Activated T-helper 2 cell treated with anti-CD3 and anti-CD28 coated beads, Interferon-gamma antibody, Interleukin-2, Interleukin-4, amounts not matched to agents 10 μg/mL and 5 μg/mL and 100 μg/mL, durations not matched to agents 14 hours and 24 hours and 36 hours (primary cell): Measurements from ENCODE around the gene TBC1D22B. TPM values are rescaled to one million over a fixed set of nuclear protein-coding genes. Genes with fewer than 3 reads are reported as not detected.
A peak's percentile ranks its signal among the peaks of the same experiment; 100 is the strongest.
"Not testable (repeated sequence)": the region's sequence is repeated elsewhere in the genome, so short reads cannot be mapped to it uniquely, and the experiment has no call there.

Source experiments
- DNase-seq: peaks from one replicate; pipeline ENCODE4 v3.0.0; 2021; ENCODE audit warnings: low spot score
- H3K27ac Mint-ChIP-seq: one replicate; pipeline ENCODE4 v1.8.0; 2021; ENCODE audit warnings: mixed read lengths
- H3K27me3 Mint-ChIP-seq: one replicate; pipeline ENCODE4 v1.8.0; 2021; ENCODE audit warnings: low read depth, mixed read lengths
- H3K36me3 Mint-ChIP-seq: one replicate; pipeline ENCODE4 v1.8.0; 2021; ENCODE audit warnings: low read depth, mixed read lengths
- H3K4me1 Mint-ChIP-seq: one replicate; pipeline ENCODE4 v1.8.0; 2021; ENCODE audit warnings: low read depth, mixed read lengths
- H3K4me3 Mint-ChIP-seq: one replicate; pipeline ENCODE4 v1.8.0; 2021; ENCODE audit warnings: low read depth, mild to moderate bottlenecking, moderate library complexity, mixed read lengths
- H3K9me3 Mint-ChIP-seq: one replicate; pipeline ENCODE4 v1.8.0; 2021; ENCODE audit warnings: mixed read lengths
- intact Hi-C: fragments of 100-400 bp; cut with micrococcal nuclease; formaldehyde crosslinking; loops from one replicate; pipeline ENCODE4 v1.15.1; 2023
- total RNA-seq: library from RNA; stranded (reverse); gene quantifications from 2 replicates; pipeline ENCODE4 v1.2.3, GENCODE V29; 2022

TBC1D22B gene
- total RNA-seq, 1 donor from 2014 or later, result 13.8 TPM

- H3K9me3 Mint-ChIP-seq, result no peaks in the 10 kb centered on the region
- DNase-seq, result no peak
- H3K4me1 Mint-ChIP-seq, result peaks cover 35% of the 10 kb centered on the region
- H3K27me3 Mint-ChIP-seq, result no peaks in the 10 kb centered on the region
- H3K4me3 Mint-ChIP-seq, result no peak overlapping the region
- peaks cover 61% of the 10 kb centered on the region for H3K36me3 Mint-ChIP-seq
- intact Hi-C loops, result no loop called here
- no peak overlapping the region for H3K27ac Mint-ChIP-seq
These were observed 24.8 kb downstream of the TBC1D22B start for GRCh38 chr6:37282371-37282770.

GRCh38 chr6:37283268-37283667, 25.7 kb downstream of the TBC1D22B start:
- H3K4me1 Mint-ChIP-seq, result peaks cover 37% of the 10 kb centered on the region
- no peaks in the 10 kb centered on the region for H3K9me3 Mint-ChIP-seq
- no peak overlapping the region for H3K4me3 Mint-ChIP-seq
- H3K36me3 Mint-ChIP-seq, result peaks cover 69% of the 10 kb centered on the region
- DNase-seq, result no peak
- intact Hi-C loops, result no loop called here
- H3K27me3 Mint-ChIP-seq, result no peaks in the 10 kb centered on the region
- H3K27ac Mint-ChIP-seq, result no peak overlapping the region

- Mint-ChIP-seq H3K4me1 (peaks cover 38% of the 10 kb centered on the region), H3K9me3 (no peaks in the 10 kb centered on the region), H3K36me3 (peaks cover 70% of the 10 kb centered on the region), H3K27ac (no peak overlapping the region), H3K4me3 (no peak overlapping the region), H3K27me3 (no peaks in the 10 kb centered on the region)
- no peak for DNase-seq
- intact Hi-C loops, result no loop called here
These were observed 26.1 kb downstream of the TBC1D22B start for GRCh38 chr6:37283671-37284151.

- Mint-ChIP-seq H3K36me3 (peaks cover 69% of the 10 kb centered on the region), H3K27me3 (no peaks in the 10 kb centered on the region), H3K27ac (no peak overlapping the region), H3K9me3 (no peaks in the 10 kb centered on the region), H3K4me3 (no peak overlapping the region), H3K4me1 (peaks cover 45% of the 10 kb centered on the region)
- intact Hi-C loops, result no loop called here
- DNase-seq, result no peak
These were observed 27.2 kb downstream of the TBC1D22B start for GRCh38 chr6:37284781-37285180.

- no peak for DNase-seq
- H3K27ac Mint-ChIP-seq, result peak overlapping the region; percentile 28
- H3K27me3 Mint-ChIP-seq, result no peaks in the 10 kb centered on the region
- H3K4me1 Mint-ChIP-seq, result peaks cover 51% of the 10 kb centered on the region
- H3K9me3 Mint-ChIP-seq, result no peaks in the 10 kb centered on the region
- no peak overlapping the region for H3K4me3 Mint-ChIP-seq
- H3K36me3 Mint-ChIP-seq, result peaks cover 72% of the 10 kb centered on the region
- intact Hi-C loops, result no loop called here
These were observed 28.3 kb downstream of the TBC1D22B start for GRCh38 chr6:37285861-37286311.

DNA sequence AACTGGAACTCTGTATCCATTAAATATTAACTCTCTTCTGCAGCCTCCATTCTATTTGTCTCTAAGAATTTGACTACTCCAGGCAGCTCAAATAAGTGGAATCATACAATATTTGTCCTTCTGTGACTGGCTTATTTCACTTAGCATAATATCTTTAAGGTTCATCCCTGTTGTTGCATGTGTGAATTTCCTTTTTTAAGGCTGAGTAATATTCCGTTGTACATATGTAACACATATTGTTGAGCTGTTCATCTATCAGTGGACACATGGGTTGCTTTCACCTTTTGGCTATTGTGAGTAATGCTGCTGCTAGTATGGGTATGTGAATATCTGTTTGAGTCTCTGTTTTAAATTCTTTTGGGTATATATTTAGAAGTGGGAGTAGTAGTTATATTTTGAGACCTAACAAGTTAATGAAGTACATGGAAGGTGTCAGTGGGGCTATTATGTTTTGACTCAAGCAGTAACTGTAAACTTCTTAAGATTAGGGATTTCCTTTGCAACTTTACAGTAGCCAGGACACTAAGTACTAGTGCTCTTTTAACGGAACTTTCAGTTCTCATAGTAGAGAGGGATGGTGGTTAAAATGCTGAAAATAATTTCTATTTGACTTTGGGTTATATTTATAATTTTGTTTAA, 30.1 kb downstream of the TBC1D22B start:
- intact Hi-C loops, result no loop called here
- Mint-ChIP-seq H3K9me3 (no peaks in the 10 kb centered on the region), H3K27me3 (no peaks in the 10 kb centered on the region), H3K4me1 (peaks cover 50% of the 10 kb centered on the region), H3K36me3 (peaks cover 81% of the 10 kb centered on the region), H3K27ac (no peak overlapping the region), H3K4me3 (no peak overlapping the region)
- DNase-seq, result no peak

GRCh38 chr6:37288247-37288646, 30.7 kb downstream of the TBC1D22B start:
- Mint-ChIP-seq H3K4me1 (peaks cover 49% of the 10 kb centered on the region), H3K36me3 (peaks cover 78% of the 10 kb centered on the region)

DNA sequence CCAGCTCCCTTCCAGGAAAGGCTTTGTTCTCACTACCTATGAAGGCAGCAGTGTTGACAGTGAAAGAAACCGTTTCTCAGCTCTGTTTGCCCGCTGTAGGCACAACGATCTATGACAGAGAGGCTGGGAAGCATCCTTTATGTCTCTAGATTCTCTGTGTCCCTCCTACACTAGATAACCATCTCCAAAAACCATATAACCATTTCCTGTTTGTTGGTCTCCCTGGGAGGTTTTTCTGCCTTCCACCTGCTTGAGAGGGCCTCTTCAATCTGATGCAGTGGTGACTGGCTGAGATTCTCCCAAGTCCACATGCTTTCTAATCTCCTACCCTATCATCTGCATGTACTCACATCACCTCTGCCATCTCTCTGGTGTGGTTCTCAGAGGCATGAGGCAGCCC, 32.4 kb downstream of the TBC1D22B start:
- Mint-ChIP-seq H3K36me3 (peaks cover 73% of the 10 kb centered on the region), H3K4me1 (peaks cover 51% of the 10 kb centered on the region), H3K27me3 (no peaks in the 10 kb centered on the region), H3K4me3 (peak overlapping the region; percentile 35), H3K9me3 (no peaks in the 10 kb centered on the region), H3K27ac (peak overlapping the region; percentile 78)
- intact Hi-C loops, result loop anchor here (1.0 to 5.0 kb wide), 3 partner anchors 17 to 48 kb away; no protein-coding TSS in a partner anchor
- DNase-seq, result peak; percentile 64

More at GRCh38 chr6:37288247-37288646, 30.7 kb downstream of the TBC1D22B start:
- H3K27ac Mint-ChIP-seq, result no peak overlapping the region
- H3K27me3 Mint-ChIP-seq, result no peaks in the 10 kb centered on the region
- no peaks in the 10 kb centered on the region for H3K9me3 Mint-ChIP-seq
- intact Hi-C loops, result no loop called here
- H3K4me3 Mint-ChIP-seq, result no peak overlapping the region
- no peak for DNase-seq

GRCh38 chr6:37293426-37293825, 35.9 kb downstream of the TBC1D22B start:
- peaks cover 75% of the 10 kb centered on the region for H3K36me3 Mint-ChIP-seq
- no peak overlapping the region for H3K4me3 Mint-ChIP-seq
- no peak for DNase-seq
- no peaks in the 10 kb centered on the region for H3K27me3 Mint-ChIP-seq
- intact Hi-C loops, result loop anchor here (5.0 kb wide), 1 partner anchor 51 kb away; no protein-coding TSS in a partner anchor
- H3K27ac Mint-ChIP-seq, result no peak overlapping the region
- peaks cover 38% of the 10 kb centered on the region for H3K4me1 Mint-ChIP-seq
- no peaks in the 10 kb centered on the region for H3K9me3 Mint-ChIP-seq

- H3K27ac Mint-ChIP-seq, intact Hi-C loops, H3K9me3 Mint-ChIP-seq, H3K4me1 Mint-ChIP-seq, H3K4me3 Mint-ChIP-seq, H3K27me3 Mint-ChIP-seq, DNase-seq: not testable (repeated sequence)
- peaks cover 66% of the 10 kb centered on the region for H3K36me3 Mint-ChIP-seq
These were observed 40.1 kb downstream of the TBC1D22B start for GRCh38 chr6:37297637-37298036.

GRCh38 chr6:37298958-37299357, 41.4 kb downstream of the TBC1D22B start:
- no peaks in the 10 kb centered on the region for H3K27me3 Mint-ChIP-seq

GRCh38 chr6:37299990-37300389, 42.4 kb downstream of the TBC1D22B start:
- no peak overlapping the region for H3K27ac Mint-ChIP-seq
- H3K9me3 Mint-ChIP-seq, result no peaks in the 10 kb centered on the region
- peaks cover 75% of the 10 kb centered on the region for H3K36me3 Mint-ChIP-seq
- peaks cover 2% of the 10 kb centered on the region for H3K4me1 Mint-ChIP-seq
- H3K27me3 Mint-ChIP-seq, result no peaks in the 10 kb centered on the region
- no peak for DNase-seq
- no peak overlapping the region for H3K4me3 Mint-ChIP-seq
- intact Hi-C loops, result no loop called here

More at GRCh38 chr6:37298958-37299357, 41.4 kb downstream of the TBC1D22B start:
- H3K4me1 Mint-ChIP-seq, result peaks cover 2% of the 10 kb centered on the region
- intact Hi-C loops, result no loop called here
- peaks cover 69% of the 10 kb centered on the region for H3K36me3 Mint-ChIP-seq
- H3K9me3 Mint-ChIP-seq, result no peaks in the 10 kb centered on the region
- no peak overlapping the region for H3K27ac Mint-ChIP-seq
- no peak overlapping the region for H3K4me3 Mint-ChIP-seq
- no peak for DNase-seq

DNA sequence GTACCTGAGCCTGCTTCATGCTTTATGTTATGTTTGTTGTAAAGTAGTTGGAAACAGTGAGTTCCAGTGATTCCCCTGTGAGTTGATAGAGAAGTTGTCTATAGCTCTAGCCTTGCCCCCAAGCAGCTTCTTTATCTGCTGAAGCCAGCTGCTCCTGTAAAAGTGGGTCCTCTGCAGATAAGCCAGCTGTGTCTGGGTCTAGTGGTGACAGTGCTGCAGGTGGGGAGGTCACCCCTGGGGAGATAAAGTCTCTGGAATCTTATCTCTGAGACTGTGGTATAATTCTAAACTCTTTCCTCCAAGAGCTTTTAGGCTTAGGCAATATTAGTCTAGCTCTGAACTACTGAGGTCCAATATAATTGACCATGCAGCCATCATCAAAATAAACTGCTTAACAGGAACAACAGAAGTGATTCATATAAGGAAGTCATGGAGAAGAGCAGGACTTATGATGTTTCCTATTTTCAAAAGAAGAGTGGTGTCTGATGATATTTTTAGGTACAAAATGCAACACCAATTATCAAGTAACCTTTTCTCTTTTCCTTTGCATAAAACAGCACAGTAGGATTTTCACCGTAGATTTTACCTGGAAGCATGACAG, 44.6 kb downstream of the TBC1D22B start:
- H3K4me1 Mint-ChIP-seq, result no peaks in the 10 kb centered on the region
- H3K27me3 Mint-ChIP-seq, result no peaks in the 10 kb centered on the region
- no peak for DNase-seq
- H3K27ac Mint-ChIP-seq, result no peak overlapping the region
- intact Hi-C loops, result no loop called here
- no peaks in the 10 kb centered on the region for H3K9me3 Mint-ChIP-seq
- H3K4me3 Mint-ChIP-seq, result no peak overlapping the region
- H3K36me3 Mint-ChIP-seq, result peaks cover 69% of the 10 kb centered on the region
